H1 (cell line): Measurements from ENCODE around the gene TGM3. TPM values are rescaled to one million over a fixed set of nuclear protein-coding genes. Genes with fewer than 3 reads are reported as not detected.
A peak's percentile ranks its signal among the peaks of the same experiment; 100 is the strongest.

ENCODE experiments used
- CTCF ChIA-PET: fragments of 300-600 bp; sonication (Branson Sonifier 250); formaldehyde crosslinking; loops from one replicate; lab custom pipeline; 2021; ENCODE audit not compliant: partially characterized antibody; lab: Charles Lee
- POLR2A ChIA-PET: fragments of 300-600 bp; sonication (Branson Sonifier 250); formaldehyde crosslinking; loops from one replicate; lab custom pipeline; 2021; ENCODE audit warnings: inconsistent platforms; ENCODE audit not compliant: partially characterized antibody; lab: Charles Lee
- DNase-seq, 2 experiments: peaks; one replicate each; pipeline versions ENCODE4 v3.0.0 to v3.0.0-alpha.2; 2010 to 2022; ENCODE audit warnings: low spot score in 2 of 2, low read depth in 1 of 2, mixed read lengths in 1 of 2
- FAIRE-seq: peaks from 2 replicates; lab custom pipeline; 2011; peaks lifted over from hg19 to GRCh38; lab: Jason Lieb, UNC
- H2AFZ ChIP-seq: 2 replicates; pipeline ENCODE4 v1.8.1; 2012; ENCODE audit warnings: low read length, inconsistent platforms
- H2AK5ac ChIP-seq: 2 replicates; pipeline ENCODE4 v1.6.1; 2013; ENCODE audit warnings: low read depth, low read length
- H2BK120ac ChIP-seq: replicated peaks from 2 replicates; pipeline ENCODE3; 2013; ENCODE audit warnings: low read depth, low read length, inconsistent platforms
- H2BK12ac ChIP-seq: 2 replicates; pipeline ENCODE4 v1.6.1; 2013; ENCODE audit warnings: low read depth, low read length
- H2BK15ac ChIP-seq: 2 replicates; pipeline ENCODE4 v1.6.1; 2013; ENCODE audit warnings: low read length
- H2BK20ac ChIP-seq: 2 replicates; pipeline ENCODE4 v1.6.1; 2013; ENCODE audit warnings: low read length
- H2BK5ac ChIP-seq: 2 replicates; pipeline ENCODE4 v1.6.1; 2013; ENCODE audit warnings: low read depth, low read length
- H3K14ac ChIP-seq: 2 replicates; pipeline ENCODE4 v1.6.1; 2013; ENCODE audit warnings: inconsistent platforms; ENCODE audit not compliant: insufficient read length
- H3K18ac ChIP-seq: 2 replicates; pipeline ENCODE4 v1.6.1; 2013; ENCODE audit warnings: low read length; ENCODE audit errors: extremely low read depth
- H3K23ac ChIP-seq: 2 replicates; pipeline ENCODE4 v1.6.1; 2013; ENCODE audit warnings: inconsistent platforms; ENCODE audit not compliant: insufficient read length
- H3K23me2 ChIP-seq: 2 replicates; pipeline ENCODE4 v1.6.1; 2013; ENCODE audit warnings: low read depth, low read length
- H3K27ac ChIP-seq: 2 replicates; pipeline ENCODE4 v1.6.1; 2011; ENCODE audit warnings: low read depth, low read length, inconsistent platforms
- H3K27me3 ChIP-seq, 4 experiments: replicated peaks in 1 of 4; 1 replicate in 1 of 4; 2 replicates in 3 of 4; pipeline versions ENCODE4 v1.6.1 to v1.8.1; 2011 to 2013; ENCODE audit warnings: low read length in 3 of 4, mild to moderate bottlenecking in 3 of 4, inconsistent platforms in 2 of 4, mixed read lengths in 2 of 4, moderate library complexity in 1 of 4; ENCODE audit not compliant: control insufficient read depth in 3 of 4, insufficient read depth in 3 of 4; ENCODE audit errors: extremely low read depth in 1 of 4
- H3K36me3 ChIP-seq, 4 experiments: 2 replicates each; pipeline versions ENCODE4 v1.6.1 to v1.8.1; 2011 to 2013; ENCODE audit warnings: mild to moderate bottlenecking in 4 of 4, low read length in 3 of 4, moderate library complexity in 2 of 4, control low read depth in 1 of 4, inconsistent platforms in 1 of 4; ENCODE audit not compliant: insufficient read depth in 4 of 4, control insufficient read depth in 2 of 4
- H3K4ac ChIP-seq: replicated peaks from 2 replicates; pipeline ENCODE3; 2013; ENCODE audit warnings: low read length, low read depth, mixed read lengths, inconsistent platforms; ENCODE audit not compliant: insufficient read length
- H3K4me1 ChIP-seq, 4 experiments: replicated peaks in 1 of 4; 1 replicate in 1 of 4; 2 replicates in 3 of 4; pipeline versions ENCODE4 v1.6.1 to v1.8.1; 2011 to 2013; ENCODE audit warnings: low read length in 3 of 4, inconsistent platforms in 2 of 4, mixed read lengths in 1 of 4; ENCODE audit not compliant: insufficient read depth in 4 of 4, control insufficient read depth in 3 of 4
- H3K4me2 ChIP-seq, 2 experiments: 2 replicates each; pipeline versions ENCODE4 v1.6.1 to v1.8.1; 2011 to 2013; ENCODE audit warnings: low read depth in 2 of 2, low read length in 2 of 2, control low read depth in 1 of 2, inconsistent platforms in 1 of 2, mild to moderate bottlenecking in 1 of 2; ENCODE audit not compliant: insufficient read depth in 1 of 2
- H3K4me3 ChIP-seq, 4 experiments: fragments of 200-600, 300-600 bp in 1 of 4; sonication (generic), shearing (Covaris generic), sonication (Bioruptor Twin) in 1 of 4; 2 replicates each; pipeline versions ENCODE4 v1.5.1 to v1.8.1; 2011 to 2016; ENCODE audit warnings: low read length in 4 of 4, low read depth in 3 of 4, control low read depth in 2 of 4, inconsistent platforms in 2 of 4, mild to moderate bottlenecking in 2 of 4, mixed read lengths in 1 of 4, moderate library complexity in 1 of 4; ENCODE audit not compliant: insufficient read depth in 2 of 4; ENCODE audit errors: extremely low read depth in 1 of 4
- H3K56ac ChIP-seq: replicated peaks from 2 replicates; pipeline ENCODE3; 2013; ENCODE audit warnings: low read depth, mild to moderate bottlenecking, mixed read lengths, low read length, inconsistent platforms; ENCODE audit not compliant: insufficient read length
- H3K79me1 ChIP-seq: 2 replicates; pipeline ENCODE4 v1.6.1; 2013; ENCODE audit warnings: low read depth, low read length, control low read depth
- H3K79me2 ChIP-seq, 2 experiments: 2 replicates each; pipeline versions ENCODE4 v1.6.1 to v1.8.1; 2012 to 2013; ENCODE audit warnings: low read length in 2 of 2, mild to moderate bottlenecking in 2 of 2, inconsistent platforms in 1 of 2; ENCODE audit not compliant: insufficient read depth in 2 of 2, control insufficient read depth in 1 of 2
- H3K9ac ChIP-seq, 4 experiments: replicated peaks in 1 of 4; 1 replicate in 1 of 4; 2 replicates in 3 of 4; pipeline versions ENCODE4 v1.6.1 to v1.8.1; 2011 to 2013; ENCODE audit warnings: low read depth in 3 of 4, low read length in 3 of 4, control low read depth in 2 of 4, mild to moderate bottlenecking in 2 of 4, moderate library complexity in 2 of 4, inconsistent platforms in 1 of 4; ENCODE audit errors: extremely low read depth in 1 of 4
- H3K9me3 ChIP-seq, 2 experiments: 2 replicates each; pipeline versions ENCODE4 v1.6.1 to v1.8.1; 2012 to 2013; ENCODE audit warnings: mild to moderate bottlenecking in 2 of 2, moderate library complexity in 2 of 2, control low read depth in 1 of 2, inconsistent platforms in 1 of 2, low read depth in 1 of 2, low read length in 1 of 2, mixed read lengths in 1 of 2; ENCODE audit not compliant: insufficient read depth in 2 of 2
- H4K20me1 ChIP-seq, 2 experiments: replicated peaks in 1 of 2; 2 replicates each; pipeline versions ENCODE3 to v1.8.1; 2011 to 2013; ENCODE audit warnings: inconsistent platforms in 2 of 2, low read length in 2 of 2, mild to moderate bottlenecking in 1 of 2; ENCODE audit not compliant: insufficient read depth in 2 of 2, control insufficient read depth in 1 of 2
- H4K5ac ChIP-seq: 2 replicates; pipeline ENCODE4 v1.6.1; 2013; ENCODE audit warnings: low read length, low read depth, mixed read lengths, inconsistent platforms; ENCODE audit not compliant: insufficient read length
- H4K8ac ChIP-seq: 2 replicates; pipeline ENCODE4 v1.8.0; 2013; ENCODE audit warnings: mild to moderate bottlenecking, moderate library complexity, low read length, inconsistent platforms; ENCODE audit not compliant: insufficient read depth; ENCODE audit errors: extremely low read depth
- H4K91ac ChIP-seq: replicated peaks from 2 replicates; pipeline ENCODE3; 2013; ENCODE audit warnings: low read length, mixed read lengths, inconsistent platforms; ENCODE audit not compliant: insufficient read length
- ATF3 ChIP-seq: IDR thresholded peaks from 2 replicates; pipeline ENCODE4 v1.6.1; 2011; ENCODE audit warnings: low read depth, mild to moderate bottlenecking, low read length; ENCODE audit not compliant: insufficient read depth
- BACH1 ChIP-seq: IDR thresholded peaks from 2 replicates; pipeline ENCODE4 v1.6.1; 2012; ENCODE audit warnings: low read length, improper control_type of control experiment
- CEBPB ChIP-seq: IDR thresholded peaks from 2 replicates; pipeline ENCODE4 v1.6.1; 2012; ENCODE audit warnings: low read depth, low read length
- E2F6 ChIP-seq: IDR thresholded peaks from 2 replicates; pipeline ENCODE4 v1.6.1; 2012; ENCODE audit warnings: inconsistent platforms
- EGR1 ChIP-seq: IDR thresholded peaks from 2 replicates; pipeline ENCODE4 v1.6.1; 2011; ENCODE audit warnings: low read depth, low read length, borderline replicate concordance
- EZH2 ChIP-seq: fragments of 200-600 bp; sonication (generic); IDR thresholded peaks from 2 replicates; pipeline ENCODE4 v1.7.1; 2012; ENCODE audit warnings: low read depth, mild to moderate bottlenecking, moderate library complexity, low read length, inconsistent platforms; ENCODE audit not compliant: severe bottlenecking
- GABPA ChIP-seq: IDR thresholded peaks from 2 replicates; pipeline ENCODE4 v1.6.1; 2011; ENCODE audit warnings: mild to moderate bottlenecking, low read length, moderate library complexity, borderline replicate concordance; ENCODE audit not compliant: insufficient read depth
- PHF8 ChIP-seq: fragments of 200-600 bp; sonication (generic); conservative IDR thresholded peaks from 2 replicates; pipeline ENCODE4 v1.7.1; 2012; ENCODE audit warnings: low read depth, mild to moderate bottlenecking, inconsistent platforms, low read length, moderate library complexity
- POU5F1 ChIP-seq: IDR thresholded peaks from 2 replicates; pipeline ENCODE4 v1.6.1; 2011; ENCODE audit warnings: low read depth, mild to moderate bottlenecking, low read length, moderate library complexity
- SP1 ChIP-seq: IDR thresholded peaks from 2 replicates; pipeline ENCODE4 v1.6.1; 2011; ENCODE audit warnings: low read depth, low read length
- SP4 ChIP-seq: IDR thresholded peaks from 2 replicates; pipeline ENCODE4 v1.6.1; 2012; ENCODE audit warnings: low read length, inconsistent platforms
- WGBS, 2 experiments: shearing (Covaris generic) in 1 of 2; methylation state at CpG; one replicate each; pipeline versions ENCODE4 v1.1.6 to v1.1.7; 2013 to 2015; ENCODE audit warnings: low lambda C conversion rate in 2 of 2, mixed read lengths in 2 of 2, inconsistent platforms in 1 of 2, low coverage in 1 of 2, missing lambda C conversion rate in 1 of 2; ENCODE audit not compliant: insufficient replicate concordance in 2 of 2, insufficient coverage in 1 of 2, insufficient read length in 1 of 2; ENCODE audit errors: extremely low coverage in 1 of 2, missing lambda C conversion rate in 1 of 2; 5-methylcytosine and 5-hydroxymethylcytosine counted together
- polyA plus RNA-seq, 7 experiments: library from polyadenylated mRNA; depleted of rRNA in 3 of 7; stranded (reverse) in 5 of 7; unstranded in 2 of 7; fragments of >200 nt in 5 of 7; fragments of 200-250 nt in 2 of 7; gene quantifications; 1 replicate in 5 of 7; 2 replicates in 1 of 7; 4 replicates in 1 of 7; pipeline versions ENCODE4 v1.2.1 to v1.2.3, GENCODE V29; 2011 to 2013; ENCODE audit warnings: missing spikeins in 2 of 7, mixed read lengths in 2 of 7
- total RNA-seq: library from RNA; stranded (reverse); fragmentation: NEBNext Ultra II Directional; extraction: Animal tissue kit (Norgen Biotek cat#: 25700); gene quantifications from 2 replicates; pipeline ENCODE4 v1.2.1, GENCODE V29; 2021

Gene TGM3
- total and polyA plus RNA-seq, 2 of the 8 experiments (the other 6 are each of a cell fraction or from before 2014, with no cell fraction given), result 0.12 TPM; not detected in 1

GRCh38 chr20:2379511-2380229 is 83.9 kb downstream of the TGM3 start:
- DNase-seq (no peak), FAIRE-seq (peak; percentile 24)
- Histone ChIP-seq H3K79me1 (no peaks in the 10 kb centered on the region), H3K79me2 (no peaks in the 10 kb centered on the region), H4K8ac (peak overlapping the region; percentile 28; the same call in 1 of the 2 replicates), H4K91ac (peak overlapping the region; percentile 49), H2BK120ac (peak overlapping the region; percentile 34), H2BK20ac (peak overlapping the region; percentile 93; the same call in 1 of the 2 replicates), H2AFZ (peak overlapping the region; percentile 55; the same call in 1 of the 2 replicates), H3K4me1 (peaks cover 0 to 12% (median 9%) of the 10 kb centered on the region in 4 experiments; a peak in 6 of 7 replicates), H3K18ac (peak overlapping the region; percentile 83), H2AK5ac (no peak overlapping the region), H3K27ac (peak overlapping the region; percentile 64; the same call in 1 of the 2 replicates), H3K56ac (no peak overlapping the region), H4K20me1 (no peaks in the 10 kb centered on the region), H3K9ac (no peak overlapping the region), H3K4me3 (no peak overlapping the region), H2BK15ac (no peak overlapping the region), H4K5ac (no peak overlapping the region), H3K36me3 (no peaks in the 10 kb centered on the region), H3K23me2 (no peaks in the 10 kb centered on the region), H2BK5ac (peak overlapping the region; percentile 92; the same call in 1 of the 2 replicates), H3K4ac (peak overlapping the region; percentile 13), H3K23ac (no peak overlapping the region), H3K4me2 (peak overlapping the region; percentile 5 to 45; a peak in 3 of 4 replicates), H3K9me3 (no peaks in the 10 kb centered on the region; a peak in 1 of 4 replicates), H2BK12ac (peak overlapping the region; percentile 98; the same call in 1 of the 2 replicates), H3K14ac (no peak overlapping the region), H3K27me3 (no peaks in the 10 kb centered on the region)
- CTCF ChIA-PET, result interaction anchor here (2.9 to 10.7 kb wide), 3 partner anchors 8 to 172 kb away, joined by 13 to 210 read pairs (median 16); no protein-coding TSS in a partner anchor
- 52% methylated on average over 9 of the region's 9 CpGs; no CpG with 5 or more reads in 1 of the 2 experiments for WGBS, 2 experiments
- POLR2A ChIA-PET, result interaction anchor here (0.8 to 1.1 kb wide), 3 partner anchors 12 to 273 kb away, joined by 3 to 5 read pairs (median 3); partner anchors contain the start of gene NOP56
- TF ChIP-seq EGR1 (no peak), EZH2 (no peak), SP1 (0 out of 2 replicates have a peak, but pooled peaks have one; percentile 15), ATF3 (no peak), E2F6 (no peak), POU5F1 (no peak), GABPA (no peak), BACH1 (no peak), CEBPB (no peak), SP4 (no peak), PHF8 (no peak)
